ENCODE results near the gene ANKMY1.

Gene ANKMY1

GRCh38 chr2:240579771-240580614 lies 22.2 kb upstream of the ANKMY1 start:
- Mint-ChIP-seq H3K4me1 (ENCODE audit: low read depth) (peaks cover 77% of the 10 kb centered on the region), H3K27me3 (no peaks in the 10 kb centered on the region), H3K9me3 (no peaks in the 10 kb centered on the region), H3K36me3 (ENCODE audit: low read depth) (peaks cover 83% of the 10 kb centered on the region), H3K27ac (peak overlapping the region; percentile 87), H3K4me3 (peak overlapping the region; percentile 54)
- intact Hi-C loops (cut with micrococcal nuclease): no loop called here

GRCh38 chr2:240579071-240579762 lies 21.4 kb upstream of the ANKMY1 start:
- H3K4me1 Mint-ChIP-seq (ENCODE audit: low read depth): peaks cover 74% of the 10 kb centered on the region
- H3K27me3 Mint-ChIP-seq: no peaks in the 10 kb centered on the region
- no peaks in the 10 kb centered on the region for H3K9me3 Mint-ChIP-seq
- peak overlapping the region; percentile 54 for H3K4me3 Mint-ChIP-seq
- H3K36me3 Mint-ChIP-seq (ENCODE audit: low read depth): peaks cover 83% of the 10 kb centered on the region
- intact Hi-C loops (cut with micrococcal nuclease): no loop called here
- H3K27ac Mint-ChIP-seq: peak overlapping the region; percentile 87

GRCh38 chr2:240578488-240578887 lies 20.7 kb upstream of the ANKMY1 start:
- Mint-ChIP-seq H3K4me1 (ENCODE audit: low read depth) (peaks cover 68% of the 10 kb centered on the region), H3K9me3 (no peaks in the 10 kb centered on the region), H3K36me3 (ENCODE audit: low read depth) (peaks cover 90% of the 10 kb centered on the region), H3K4me3 (no peak overlapping the region), H3K27me3 (no peaks in the 10 kb centered on the region), H3K27ac (peak overlapping the region; percentile 87)
- intact Hi-C loops (cut with micrococcal nuclease): no loop called here

- peak overlapping the region; percentile 87 for H3K27ac Mint-ChIP-seq
- peaks cover 63% of the 10 kb centered on the region for H3K4me1 Mint-ChIP-seq (ENCODE audit: low read depth)
- H3K9me3 Mint-ChIP-seq: no peaks in the 10 kb centered on the region
- intact Hi-C loops (cut with micrococcal nuclease): no loop called here
- H3K4me3 Mint-ChIP-seq: no peak overlapping the region
- H3K36me3 Mint-ChIP-seq (ENCODE audit: low read depth): peaks cover 91% of the 10 kb centered on the region
- no peaks in the 10 kb centered on the region for H3K27me3 Mint-ChIP-seq
Observed at GRCh38 chr2:240578110-240578450, 20.3 kb upstream of the ANKMY1 start.

- H3K27ac Mint-ChIP-seq: peak overlapping the region; percentile 87
- H3K36me3 Mint-ChIP-seq (ENCODE audit: low read depth): peaks cover 93% of the 10 kb centered on the region
- H3K4me1 Mint-ChIP-seq (ENCODE audit: low read depth): peaks cover 62% of the 10 kb centered on the region
- no peaks in the 10 kb centered on the region for H3K9me3 Mint-ChIP-seq
- no peak overlapping the region for H3K4me3 Mint-ChIP-seq
- intact Hi-C loops (cut with micrococcal nuclease): no loop called here
- no peaks in the 10 kb centered on the region for H3K27me3 Mint-ChIP-seq
Observed at GRCh38 chr2:240577281-240578109, 19.7 kb upstream of the ANKMY1 start.

- peaks cover 97% of the 10 kb centered on the region for H3K36me3 Mint-ChIP-seq (ENCODE audit: low read depth)
- H3K27ac Mint-ChIP-seq: no peak overlapping the region
- H3K4me3 Mint-ChIP-seq: no peak overlapping the region
- peaks cover 64% of the 10 kb centered on the region for H3K4me1 Mint-ChIP-seq (ENCODE audit: low read depth)
- H3K27me3 Mint-ChIP-seq: no peaks in the 10 kb centered on the region
- intact Hi-C loops (cut with micrococcal nuclease): no loop called here
- H3K9me3 Mint-ChIP-seq: no peaks in the 10 kb centered on the region
Observed at GRCh38 chr2:240576436-240577205, 18.8 kb upstream of the ANKMY1 start.

GRCh38 chr2:240576036-240576435 lies 18.2 kb upstream of the ANKMY1 start:
- no peaks in the 10 kb centered on the region for H3K27me3 Mint-ChIP-seq
- H3K4me3 Mint-ChIP-seq: no peak overlapping the region
- peaks cover 67% of the 10 kb centered on the region for H3K4me1 Mint-ChIP-seq (ENCODE audit: low read depth)
- no peak overlapping the region for H3K27ac Mint-ChIP-seq
- intact Hi-C loops (cut with micrococcal nuclease): no loop called here
- peaks cover 97% of the 10 kb centered on the region for H3K36me3 Mint-ChIP-seq (ENCODE audit: low read depth)
- H3K9me3 Mint-ChIP-seq: no peaks in the 10 kb centered on the region

- Mint-ChIP-seq H3K36me3 (ENCODE audit: low read depth) (peaks cover 97% of the 10 kb centered on the region), H3K9me3 (no peaks in the 10 kb centered on the region), H3K4me3 (no peak overlapping the region), H3K27me3 (no peaks in the 10 kb centered on the region), H3K27ac (no peak overlapping the region), H3K4me1 (ENCODE audit: low read depth) (peaks cover 67% of the 10 kb centered on the region)
- intact Hi-C loops (cut with micrococcal nuclease): no loop called here
Observed at GRCh38 chr2:240575101-240575965, 17.5 kb upstream of the ANKMY1 start.

- H3K4me3 Mint-ChIP-seq: no peak overlapping the region
- H3K27me3 Mint-ChIP-seq: no peaks in the 10 kb centered on the region
- peaks cover 67% of the 10 kb centered on the region for H3K4me1 Mint-ChIP-seq (ENCODE audit: low read depth)
- H3K9me3 Mint-ChIP-seq: no peaks in the 10 kb centered on the region
- peaks cover 100% of the 10 kb centered on the region for H3K36me3 Mint-ChIP-seq (ENCODE audit: low read depth)
- no peak overlapping the region for H3K27ac Mint-ChIP-seq
- intact Hi-C loops (cut with micrococcal nuclease): no loop called here
Observed at GRCh38 chr2:240574386-240575100, 16.8 kb upstream of the ANKMY1 start.

GRCh38 chr2:240573516-240574385 lies 16.0 kb upstream of the ANKMY1 start:
- no peaks in the 10 kb centered on the region for H3K27me3 Mint-ChIP-seq
- no peak overlapping the region for H3K27ac Mint-ChIP-seq
- H3K9me3 Mint-ChIP-seq: no peaks in the 10 kb centered on the region
- peaks cover 100% of the 10 kb centered on the region for H3K36me3 Mint-ChIP-seq (ENCODE audit: low read depth)
- no peak overlapping the region for H3K4me3 Mint-ChIP-seq
- intact Hi-C loops (cut with micrococcal nuclease): no loop called here
- H3K4me1 Mint-ChIP-seq (ENCODE audit: low read depth): peaks cover 65% of the 10 kb centered on the region

GRCh38 chr2:240573071-240573515 lies 15.3 kb upstream of the ANKMY1 start:
- Mint-ChIP-seq H3K36me3 (ENCODE audit: low read depth) (peaks cover 95% of the 10 kb centered on the region), H3K4me3 (no peak overlapping the region), H3K27ac (no peak overlapping the region), H3K27me3 (no peaks in the 10 kb centered on the region), H3K4me1 (ENCODE audit: low read depth) (peaks cover 58% of the 10 kb centered on the region), H3K9me3 (no peaks in the 10 kb centered on the region)
- intact Hi-C loops (cut with micrococcal nuclease): no loop called here
